ENCODE measurements around the gene GAS2L2. TPM values are rescaled to one million over a fixed set of nuclear protein-coding genes. Genes with fewer than 3 reads are reported as not detected.
"Not testable (repeated sequence)": the region's sequence is repeated elsewhere in the genome, so short reads cannot be mapped to it uniquely, and the experiment has no call there.

Gene GAS2L2
- total RNA-seq, 1 donor from 2014 or later, result not detected

GRCh38 chr17:35730400-35731005 is 22.5 kb downstream of the GAS2L2 start:
- intact Hi-C loops (cut with micrococcal nuclease), result no loop called here

- intact Hi-C loops (cut with micrococcal nuclease), result no loop called here
These were observed 23.6 kb downstream of the GAS2L2 start for GRCh38 chr17:35729405-35729833.

GRCh38 chr17:35728551-35728950 is 24.5 kb downstream of the GAS2L2 start:
- intact Hi-C loops (cut with micrococcal nuclease), result no loop called here

- intact Hi-C loops (cut with micrococcal nuclease), result no loop called here
These were observed 25.4 kb downstream of the GAS2L2 start for GRCh38 chr17:35727635-35728034.

- intact Hi-C loops (cut with micrococcal nuclease), result no loop called here
These were observed 26.0 kb downstream of the GAS2L2 start for GRCh38 chr17:35726953-35727460.

- intact Hi-C loops (cut with micrococcal nuclease), result no loop called here
These were observed 26.7 kb downstream of the GAS2L2 start for GRCh38 chr17:35726127-35726952.

GRCh38 chr17:35725802-35726126 is 27.3 kb downstream of the GAS2L2 start:
- intact Hi-C loops (cut with micrococcal nuclease), result no loop called here

- intact Hi-C loops (cut with micrococcal nuclease), result no loop called here
These were observed 28.0 kb downstream of the GAS2L2 start for GRCh38 chr17:35725058-35725457.

GRCh38 chr17:35723735-35724134 is 29.3 kb downstream of the GAS2L2 start:
- intact Hi-C loops (cut with micrococcal nuclease), result no loop called here

- intact Hi-C loops (cut with micrococcal nuclease), result no loop called here
These were observed 35.6 kb downstream of the GAS2L2 start for GRCh38 chr17:35717475-35717874.

- intact Hi-C loops (cut with micrococcal nuclease), result no loop called here
These were observed 36.1 kb downstream of the GAS2L2 start for GRCh38 chr17:35716897-35717465.

- intact Hi-C loops (cut with micrococcal nuclease), result no loop called here
These were observed 36.9 kb downstream of the GAS2L2 start for GRCh38 chr17:35716173-35716572.

- intact Hi-C loops (cut with micrococcal nuclease), result no loop called here
These were observed 37.6 kb downstream of the GAS2L2 start for GRCh38 chr17:35715416-35715815.

GRCh38 chr17:35714988-35715387 is 38.1 kb downstream of the GAS2L2 start:
- intact Hi-C loops (cut with micrococcal nuclease), result no loop called here

GRCh38 chr17:35713069-35713728 is 39.8 kb downstream of the GAS2L2 start:
- intact Hi-C loops (cut with micrococcal nuclease), result no loop called here

GRCh38 chr17:35710950-35711349 is 42.1 kb downstream of the GAS2L2 start:
- intact Hi-C loops (cut with micrococcal nuclease), result no loop called here

GRCh38 chr17:35709874-35710273 is 43.2 kb downstream of the GAS2L2 start:
- intact Hi-C loops (cut with micrococcal nuclease), result no loop called here

GRCh38 chr17:35708951-35709350 is 44.1 kb downstream of the GAS2L2 start:
- intact Hi-C loops (cut with micrococcal nuclease), result no loop called here

- intact Hi-C loops (cut with micrococcal nuclease), result no loop called here
These were observed 44.9 kb downstream of the GAS2L2 start for GRCh38 chr17:35708149-35708548.

- intact Hi-C loops (cut with micrococcal nuclease), result no loop called here
These were observed 47.3 kb downstream of the GAS2L2 start for GRCh38 chr17:35705705-35706104.

GRCh38 chr17:35705230-35705629 is 47.8 kb downstream of the GAS2L2 start:
- intact Hi-C loops (cut with micrococcal nuclease), result no loop called here

GRCh38 chr17:35703308-35703707 is 49.7 kb downstream of the GAS2L2 start:
- intact Hi-C loops (cut with micrococcal nuclease), result not testable (repeated sequence)
